NT2/D1 (cell line): ENCODE measurements around the gene TMEM117.

Experiments
- SUZ12 ChIP-seq: IDR thresholded peaks from 2 replicates; pipeline ENCODE4 v1.6.1; 2011; ENCODE audit not compliant: insufficient read length, insufficient read depth; ENCODE audit errors: extremely low read depth
- YY1 ChIP-seq: IDR thresholded peaks from 2 replicates; pipeline ENCODE4 v1.6.1; 2011; ENCODE audit not compliant: insufficient read length, insufficient read depth
- ZNF274 ChIP-seq: IDR thresholded peaks from 2 replicates; pipeline ENCODE4 v1.6.1; 2011; ENCODE audit warnings: mild to moderate bottlenecking, low read depth, low read length

DNA sequence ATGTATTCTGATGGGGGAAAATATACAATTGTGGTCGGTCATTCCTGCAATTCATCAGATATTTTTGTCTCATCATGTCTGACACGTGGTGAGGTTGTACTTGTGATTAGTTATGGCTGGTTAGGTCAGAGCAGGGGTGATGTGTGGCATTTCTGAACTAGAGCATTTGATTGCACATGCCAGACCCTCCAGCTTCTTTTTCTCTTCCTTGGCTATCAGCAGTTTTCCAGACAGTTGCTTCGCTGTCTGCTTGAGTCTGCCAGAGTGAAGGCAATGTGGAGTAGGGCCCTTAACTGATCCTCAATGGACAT lies 25.9 kb downstream of the TMEM117 start:
- TF ChIP-seq YY1 (no peak), SUZ12 (no peak), ZNF274 (no peak)
